Liver (tissue), 9 donors: Measurements from ENCODE around the gene FAM118A. TPM values are rescaled to one million over a fixed set of nuclear protein-coding genes. Genes with fewer than 3 reads are reported as not detected.

Experiments
- DNase-seq: peaks from one replicate; pipeline ENCODE4 v3.0.0-alpha.2; 2017; ENCODE audit warnings: low spot score
- H3K27ac ChIP-seq, 2 donors: one replicate each; pipeline ENCODE4 v1.7.0; 2013; ENCODE audit warnings: inconsistent platforms in 2 of 2, low read length in 2 of 2, control low read depth in 1 of 2, low read depth in 1 of 2, mild to moderate bottlenecking in 1 of 2
- H3K27me3 ChIP-seq, 4 donors: one replicate each; pipeline versions ENCODE4 v1.6.1 to v1.7.0; 2013; ENCODE audit warnings: low read length in 3 of 4, inconsistent platforms in 1 of 4, mild to moderate bottlenecking in 1 of 4, moderate library complexity in 1 of 4; ENCODE audit not compliant: control insufficient read depth in 4 of 4, insufficient read depth in 4 of 4
- H3K36me3 ChIP-seq, 4 donors: one replicate each; pipeline versions ENCODE4 v1.6.1 to v1.7.0; 2013; ENCODE audit warnings: low read length in 3 of 4, mild to moderate bottlenecking in 3 of 4, low read depth in 1 of 4, moderate library complexity in 1 of 4; ENCODE audit not compliant: control insufficient read depth in 4 of 4, insufficient read depth in 3 of 4
- H3K4me1 ChIP-seq, 4 donors: one replicate each; pipeline versions ENCODE4 v1.6.1 to v1.7.0; 2013; ENCODE audit warnings: low read length in 3 of 4, mild to moderate bottlenecking in 3 of 4, moderate library complexity in 1 of 4; ENCODE audit not compliant: control insufficient read depth in 4 of 4, insufficient read depth in 4 of 4
- H3K4me3 ChIP-seq, 3 donors: one replicate each; pipeline versions ENCODE4 v1.6.1 to v1.7.0; 2013; ENCODE audit warnings: low read length in 3 of 3, control low read depth in 1 of 3, low read depth in 1 of 3, mild to moderate bottlenecking in 1 of 3
- H3K9ac ChIP-seq, 2 donors: one replicate each; pipeline ENCODE4 v1.7.0; 2013; ENCODE audit warnings: low read length in 2 of 2, mild to moderate bottlenecking in 2 of 2, moderate library complexity in 2 of 2, control low read depth in 1 of 2, low read depth in 1 of 2
- H3K9me3 ChIP-seq, 4 donors: one replicate each; pipeline versions ENCODE4 v1.6.1 to v1.7.0; 2013; ENCODE audit warnings: low read length in 3 of 4; ENCODE audit not compliant: control insufficient read depth in 4 of 4
- EGR1 ChIP-seq, 2 donors: IDR thresholded peaks; 2 replicates each; pipeline ENCODE4 v1.6.1; 2016 to 2018; ENCODE audit warnings: antibody characterized with exemption in 2 of 2, low read depth in 2 of 2
- FOXA2 ChIP-seq: IDR thresholded peaks from 2 replicates; pipeline ENCODE4 v1.6.1; 2016; ENCODE audit warnings: antibody characterized with exemption
- JUND ChIP-seq, 2 donors: IDR thresholded peaks; 2 replicates each; pipeline ENCODE4 v1.6.1; 2016; ENCODE audit warnings: antibody characterized with exemption in 2 of 2
- NR2F2 ChIP-seq: IDR thresholded peaks from 2 replicates; pipeline ENCODE4 v1.6.1; 2016; ENCODE audit warnings: antibody characterized with exemption
- RAD21 ChIP-seq, 2 donors: IDR thresholded peaks; 2 replicates each; pipeline ENCODE4 v1.6.1; 2016; ENCODE audit warnings: antibody characterized with exemption in 2 of 2, mild to moderate bottlenecking in 2 of 2
- RXRA ChIP-seq, 2 donors: IDR thresholded peaks; 2 replicates each; pipeline ENCODE4 v1.6.1; 2017 to 2018; ENCODE audit warnings: antibody characterized with exemption in 2 of 2, mild to moderate bottlenecking in 1 of 2
- SP1 ChIP-seq: IDR thresholded peaks from 2 replicates; pipeline ENCODE4 v1.6.1; 2018; ENCODE audit warnings: antibody characterized with exemption, mild to moderate bottlenecking
- TAF1 ChIP-seq: conservative IDR thresholded peaks from 2 replicates; pipeline ENCODE4 v1.6.1; 2016; ENCODE audit warnings: antibody characterized with exemption, mild to moderate bottlenecking
- YY1 ChIP-seq: IDR thresholded peaks from 2 replicates; pipeline ENCODE4 v1.6.1; 2016; ENCODE audit warnings: antibody characterized with exemption, mild to moderate bottlenecking
- WGBS: extraction: QIAGEN DNeasy Blood & Tissue Kit; methylation state at CpG from one replicate; pipeline ENCODE4 v1.1.7; 2013; 5-methylcytosine and 5-hydroxymethylcytosine counted together
- polyA plus RNA-seq, 2 donors: library from polyadenylated mRNA; stranded (reverse) in 1 of 2; unstranded in 1 of 2; fragments of 200-250 nt in 1 of 2; fragments of >200 nt in 1 of 2; fragmentation: Nextera tagmentation in 1 of 2; extraction: Ambion mirVana in 1 of 2; gene quantifications; one replicate each; pipeline versions ENCODE4 v1.2.1 to v1.2.3, GENCODE V29; 2013 to 2015
- total RNA-seq, 2 donors: library from RNA; depleted of rRNA; stranded (reverse); fragments of >200 nt; gene quantifications; one replicate each; pipeline ENCODE4 v1.2.3, GENCODE V29; 2014
- TF ChIP-seq, protein P1 (sequence below): fragments of 150-350 bp; IDR thresholded peaks from 2 replicates; pipeline ENCODE4 v1.5.1; 2017; ENCODE audit warnings: improper control_type of control experiment, low read depth, low read length; ENCODE audit not compliant: missing input control
- TF ChIP-seq, protein P2 (sequence below): IDR thresholded peaks from 2 replicates; pipeline ENCODE4 v1.6.1; 2016; ENCODE audit warnings: antibody characterized with exemption, mild to moderate bottlenecking
- TF ChIP-seq, protein P3 (sequence below): IDR thresholded peaks from 2 replicates; pipeline ENCODE4 v1.6.1; 2016; ENCODE audit warnings: antibody characterized with exemption
- TF ChIP-seq, protein P4 (sequence below): IDR thresholded peaks from 2 replicates; pipeline ENCODE4 v1.6.1; 2016; ENCODE audit warnings: antibody characterized with exemption
- TF ChIP-seq, protein P5 (sequence below): IDR thresholded peaks from 2 replicates; pipeline ENCODE4 v1.6.1; 2016; ENCODE audit warnings: antibody characterized with exemption
- donor health status: healthy.
- donor health status: healthy.
- donor health status: healthy.
- donor health status: healthy.
- donor health status: healthy.

FAM118A gene
- total and polyA plus RNA-seq, 4 donors: 4.7 to 36.0 (median 5.6) TPM

DNA sequence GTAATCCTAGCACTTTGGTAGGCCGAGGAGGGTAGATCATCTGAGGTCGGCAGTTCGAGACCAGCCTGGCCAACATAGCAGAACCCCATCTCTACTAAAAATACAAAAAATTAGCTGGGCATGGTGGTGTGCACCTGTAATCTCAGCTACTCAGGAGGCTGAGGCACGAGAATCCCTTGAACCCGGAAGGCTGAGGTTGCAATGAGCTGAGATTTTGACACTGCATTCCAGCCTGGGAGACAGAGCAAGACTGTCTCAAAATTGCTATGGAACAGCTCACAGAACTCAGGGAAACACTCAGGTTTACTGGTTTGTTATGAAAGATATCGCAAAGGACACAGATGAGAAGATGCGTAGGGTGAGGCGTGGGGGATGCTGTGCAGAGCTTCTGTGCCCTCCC is 2.7 kb downstream of the FAM118A start:
- no peak for DNase-seq
- Histone ChIP-seq H3K4me1 (peaks cover 4 to 20% (median 12%) of the 10 kb centered on the region in 4 donors), H3K9me3 (no peaks in the 10 kb centered on the region), H3K36me3 (no peaks in the 10 kb centered on the region), H3K27ac (no peak overlapping the region), H3K27me3 (no peaks in the 10 kb centered on the region), H3K4me3 (no peak overlapping the region), H3K9ac (no peak overlapping the region)
- no peak for TF ChIP-seq SP1
- TF ChIP-seq FOXA2: no peak
- TF ChIP-seq, protein P1, sequence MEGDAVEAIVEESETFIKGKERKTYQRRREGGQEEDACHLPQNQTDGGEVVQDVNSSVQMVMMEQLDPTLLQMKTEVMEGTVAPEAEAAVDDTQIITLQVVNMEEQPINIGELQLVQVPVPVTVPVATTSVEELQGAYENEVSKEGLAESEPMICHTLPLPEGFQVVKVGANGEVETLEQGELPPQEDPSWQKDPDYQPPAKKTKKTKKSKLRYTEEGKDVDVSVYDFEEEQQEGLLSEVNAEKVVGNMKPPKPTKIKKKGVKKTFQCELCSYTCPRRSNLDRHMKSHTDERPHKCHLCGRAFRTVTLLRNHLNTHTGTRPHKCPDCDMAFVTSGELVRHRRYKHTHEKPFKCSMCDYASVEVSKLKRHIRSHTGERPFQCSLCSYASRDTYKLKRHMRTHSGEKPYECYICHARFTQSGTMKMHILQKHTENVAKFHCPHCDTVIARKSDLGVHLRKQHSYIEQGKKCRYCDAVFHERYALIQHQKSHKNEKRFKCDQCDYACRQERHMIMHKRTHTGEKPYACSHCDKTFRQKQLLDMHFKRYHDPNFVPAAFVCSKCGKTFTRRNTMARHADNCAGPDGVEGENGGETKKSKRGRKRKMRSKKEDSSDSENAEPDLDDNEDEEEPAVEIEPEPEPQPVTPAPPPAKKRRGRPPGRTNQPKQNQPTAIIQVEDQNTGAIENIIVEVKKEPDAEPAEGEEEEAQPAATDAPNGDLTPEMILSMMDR: no peak
- no peak for TF ChIP-seq NR2F2
- WGBS: 84% methylated on average over 8 of the region's 8 CpGs

DNA sequence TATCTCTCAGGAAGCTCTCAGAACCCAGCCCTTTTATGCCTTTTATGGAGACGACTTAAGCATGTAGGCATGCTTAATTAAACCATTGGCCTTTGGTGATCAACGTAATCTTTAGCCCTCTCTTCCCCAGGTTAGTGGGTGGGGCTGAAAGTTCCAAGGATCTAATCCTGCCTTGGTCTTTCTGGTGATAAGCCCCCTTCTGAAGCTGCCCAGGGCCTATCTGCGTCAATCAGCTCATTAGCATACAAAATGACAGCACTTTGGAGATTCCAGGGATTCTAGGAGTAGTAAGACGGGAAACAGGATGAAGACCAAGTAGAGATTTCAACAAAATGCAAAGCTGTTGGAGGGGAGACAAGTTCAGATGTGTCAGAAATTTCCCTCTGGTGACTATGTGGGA is 3.1 kb downstream of the FAM118A start:
- no peaks in the 10 kb centered on the region for H3K9me3 ChIP-seq
- no peak for TF ChIP-seq RAD21 (IDR thresholded peaks at IDR 0.05)
- no peak for TF ChIP-seq TAF1
- no peak for TF ChIP-seq JUND (IDR thresholded peaks at IDR 0.05)
- TF ChIP-seq, protein P1: no peak
- TF ChIP-seq, protein P2, sequence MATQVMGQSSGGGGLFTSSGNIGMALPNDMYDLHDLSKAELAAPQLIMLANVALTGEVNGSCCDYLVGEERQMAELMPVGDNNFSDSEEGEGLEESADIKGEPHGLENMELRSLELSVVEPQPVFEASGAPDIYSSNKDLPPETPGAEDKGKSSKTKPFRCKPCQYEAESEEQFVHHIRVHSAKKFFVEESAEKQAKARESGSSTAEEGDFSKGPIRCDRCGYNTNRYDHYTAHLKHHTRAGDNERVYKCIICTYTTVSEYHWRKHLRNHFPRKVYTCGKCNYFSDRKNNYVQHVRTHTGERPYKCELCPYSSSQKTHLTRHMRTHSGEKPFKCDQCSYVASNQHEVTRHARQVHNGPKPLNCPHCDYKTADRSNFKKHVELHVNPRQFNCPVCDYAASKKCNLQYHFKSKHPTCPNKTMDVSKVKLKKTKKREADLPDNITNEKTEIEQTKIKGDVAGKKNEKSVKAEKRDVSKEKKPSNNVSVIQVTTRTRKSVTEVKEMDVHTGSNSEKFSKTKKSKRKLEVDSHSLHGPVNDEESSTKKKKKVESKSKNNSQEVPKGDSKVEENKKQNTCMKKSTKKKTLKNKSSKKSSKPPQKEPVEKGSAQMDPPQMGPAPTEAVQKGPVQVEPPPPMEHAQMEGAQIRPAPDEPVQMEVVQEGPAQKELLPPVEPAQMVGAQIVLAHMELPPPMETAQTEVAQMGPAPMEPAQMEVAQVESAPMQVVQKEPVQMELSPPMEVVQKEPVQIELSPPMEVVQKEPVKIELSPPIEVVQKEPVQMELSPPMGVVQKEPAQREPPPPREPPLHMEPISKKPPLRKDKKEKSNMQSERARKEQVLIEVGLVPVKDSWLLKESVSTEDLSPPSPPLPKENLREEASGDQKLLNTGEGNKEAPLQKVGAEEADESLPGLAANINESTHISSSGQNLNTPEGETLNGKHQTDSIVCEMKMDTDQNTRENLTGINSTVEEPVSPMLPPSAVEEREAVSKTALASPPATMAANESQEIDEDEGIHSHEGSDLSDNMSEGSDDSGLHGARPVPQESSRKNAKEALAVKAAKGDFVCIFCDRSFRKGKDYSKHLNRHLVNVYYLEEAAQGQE: no peak
- TF ChIP-seq, protein P3, sequence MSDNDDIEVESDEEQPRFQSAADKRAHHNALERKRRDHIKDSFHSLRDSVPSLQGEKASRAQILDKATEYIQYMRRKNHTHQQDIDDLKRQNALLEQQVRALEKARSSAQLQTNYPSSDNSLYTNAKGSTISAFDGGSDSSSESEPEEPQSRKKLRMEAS: no peak
- no peak for TF ChIP-seq EGR1 (IDR thresholded peaks at IDR 0.05; ENCODE audit: low read depth in 2 of 2)
- no peak for TF ChIP-seq FOXA2
- no peak for TF ChIP-seq NR2F2
- no peak for TF ChIP-seq YY1
- TF ChIP-seq, protein P4, sequence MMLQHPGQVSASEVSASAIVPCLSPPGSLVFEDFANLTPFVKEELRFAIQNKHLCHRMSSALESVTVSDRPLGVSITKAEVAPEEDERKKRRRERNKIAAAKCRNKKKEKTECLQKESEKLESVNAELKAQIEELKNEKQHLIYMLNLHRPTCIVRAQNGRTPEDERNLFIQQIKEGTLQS: no peak
- no peak for TF ChIP-seq RXRA (IDR thresholded peaks at IDR 0.05)
- no peak for TF ChIP-seq SP1
- TF ChIP-seq, protein P5, sequence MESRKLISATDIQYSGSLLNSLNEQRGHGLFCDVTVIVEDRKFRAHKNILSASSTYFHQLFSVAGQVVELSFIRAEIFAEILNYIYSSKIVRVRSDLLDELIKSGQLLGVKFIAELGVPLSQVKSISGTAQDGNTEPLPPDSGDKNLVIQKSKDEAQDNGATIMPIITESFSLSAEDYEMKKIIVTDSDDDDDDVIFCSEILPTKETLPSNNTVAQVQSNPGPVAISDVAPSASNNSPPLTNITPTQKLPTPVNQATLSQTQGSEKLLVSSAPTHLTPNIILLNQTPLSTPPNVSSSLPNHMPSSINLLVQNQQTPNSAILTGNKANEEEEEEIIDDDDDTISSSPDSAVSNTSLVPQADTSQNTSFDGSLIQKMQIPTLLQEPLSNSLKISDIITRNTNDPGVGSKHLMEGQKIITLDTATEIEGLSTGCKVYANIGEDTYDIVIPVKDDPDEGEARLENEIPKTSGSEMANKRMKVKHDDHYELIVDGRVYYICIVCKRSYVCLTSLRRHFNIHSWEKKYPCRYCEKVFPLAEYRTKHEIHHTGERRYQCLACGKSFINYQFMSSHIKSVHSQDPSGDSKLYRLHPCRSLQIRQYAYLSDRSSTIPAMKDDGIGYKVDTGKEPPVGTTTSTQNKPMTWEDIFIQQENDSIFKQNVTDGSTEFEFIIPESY: no peak
- peaks cover 4 to 23% (median 13%) of the 10 kb centered on the region in 4 donors for H3K4me1 ChIP-seq
- H3K27me3 ChIP-seq: no peaks in the 10 kb centered on the region
- no peak overlapping the region for H3K4me3 ChIP-seq
- no peak overlapping the region for H3K9ac ChIP-seq
- no peak for DNase-seq
- 90% methylated on average over 4 of the region's 4 CpGs for WGBS
- no peak overlapping the region for H3K27ac ChIP-seq
- H3K36me3 ChIP-seq: no peaks in the 10 kb centered on the region
